Epithelial cell of esophagus (primary cell): ENCODE measurements around the gene GET4.

ENCODE experiments used
- DNase-seq: peaks from one replicate; pipeline ENCODE4 v3.0.0; 2010; ENCODE audit warnings: low read depth
- H3K4me3 ChIP-seq: 2 replicates; pipeline ENCODE4 v1.5.1; 2011; ENCODE audit warnings: mild to moderate bottlenecking, low read length, control low read depth
- TF ChIP-seq, protein P1 (sequence below): IDR thresholded peaks from 2 replicates; pipeline ENCODE4 v1.5.1; 2011; ENCODE audit warnings: low read depth, mild to moderate bottlenecking, low read length, control low read depth, inconsistent platforms; ENCODE audit not compliant: insufficient read depth; ENCODE audit errors: missing control alignments

Gene GET4

GRCh38 chr7:913736-914520, 37.6 kb downstream of the GET4 start:
- peak; percentile 31 for DNase-seq
- no peak overlapping the region for H3K4me3 ChIP-seq
- TF ChIP-seq, protein P1, sequence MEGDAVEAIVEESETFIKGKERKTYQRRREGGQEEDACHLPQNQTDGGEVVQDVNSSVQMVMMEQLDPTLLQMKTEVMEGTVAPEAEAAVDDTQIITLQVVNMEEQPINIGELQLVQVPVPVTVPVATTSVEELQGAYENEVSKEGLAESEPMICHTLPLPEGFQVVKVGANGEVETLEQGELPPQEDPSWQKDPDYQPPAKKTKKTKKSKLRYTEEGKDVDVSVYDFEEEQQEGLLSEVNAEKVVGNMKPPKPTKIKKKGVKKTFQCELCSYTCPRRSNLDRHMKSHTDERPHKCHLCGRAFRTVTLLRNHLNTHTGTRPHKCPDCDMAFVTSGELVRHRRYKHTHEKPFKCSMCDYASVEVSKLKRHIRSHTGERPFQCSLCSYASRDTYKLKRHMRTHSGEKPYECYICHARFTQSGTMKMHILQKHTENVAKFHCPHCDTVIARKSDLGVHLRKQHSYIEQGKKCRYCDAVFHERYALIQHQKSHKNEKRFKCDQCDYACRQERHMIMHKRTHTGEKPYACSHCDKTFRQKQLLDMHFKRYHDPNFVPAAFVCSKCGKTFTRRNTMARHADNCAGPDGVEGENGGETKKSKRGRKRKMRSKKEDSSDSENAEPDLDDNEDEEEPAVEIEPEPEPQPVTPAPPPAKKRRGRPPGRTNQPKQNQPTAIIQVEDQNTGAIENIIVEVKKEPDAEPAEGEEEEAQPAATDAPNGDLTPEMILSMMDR, result no peak

DNA sequence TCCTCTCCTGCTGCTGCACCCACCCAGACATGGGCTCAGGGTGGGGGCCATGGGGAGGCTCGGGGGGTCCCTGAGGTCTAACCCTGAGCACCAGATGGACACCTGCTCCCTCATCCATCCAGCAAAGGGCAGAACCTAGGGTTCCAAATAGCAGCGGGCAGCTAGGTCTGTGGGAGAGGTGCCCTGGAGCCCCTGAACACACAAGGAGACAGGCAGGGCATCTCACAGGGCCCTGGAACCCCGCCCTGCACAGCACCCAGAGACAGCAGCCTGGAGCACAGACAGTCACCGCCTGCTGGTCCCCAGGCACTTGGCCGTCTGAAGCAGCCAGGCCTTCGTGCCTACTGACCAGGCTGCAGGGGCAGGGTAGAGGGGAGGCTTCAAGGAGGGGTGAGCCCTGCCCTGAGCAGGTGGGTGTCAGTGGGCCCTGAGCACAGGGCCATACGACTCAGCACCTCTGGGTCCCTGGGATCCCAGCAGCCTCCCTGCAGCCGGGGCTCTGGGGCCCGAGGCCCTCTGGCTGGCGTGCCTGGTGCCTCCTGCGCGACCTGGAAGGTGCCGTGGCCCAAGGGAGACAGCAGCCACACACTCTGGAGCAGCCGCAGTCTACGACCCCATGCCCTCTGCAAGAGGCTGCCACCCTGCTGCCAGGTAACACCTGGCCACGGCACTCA, 38.3 kb downstream of the GET4 start:
- no peak for DNase-seq
- no peak overlapping the region for H3K4me3 ChIP-seq
- TF ChIP-seq, protein P1, result no peak

DNA sequence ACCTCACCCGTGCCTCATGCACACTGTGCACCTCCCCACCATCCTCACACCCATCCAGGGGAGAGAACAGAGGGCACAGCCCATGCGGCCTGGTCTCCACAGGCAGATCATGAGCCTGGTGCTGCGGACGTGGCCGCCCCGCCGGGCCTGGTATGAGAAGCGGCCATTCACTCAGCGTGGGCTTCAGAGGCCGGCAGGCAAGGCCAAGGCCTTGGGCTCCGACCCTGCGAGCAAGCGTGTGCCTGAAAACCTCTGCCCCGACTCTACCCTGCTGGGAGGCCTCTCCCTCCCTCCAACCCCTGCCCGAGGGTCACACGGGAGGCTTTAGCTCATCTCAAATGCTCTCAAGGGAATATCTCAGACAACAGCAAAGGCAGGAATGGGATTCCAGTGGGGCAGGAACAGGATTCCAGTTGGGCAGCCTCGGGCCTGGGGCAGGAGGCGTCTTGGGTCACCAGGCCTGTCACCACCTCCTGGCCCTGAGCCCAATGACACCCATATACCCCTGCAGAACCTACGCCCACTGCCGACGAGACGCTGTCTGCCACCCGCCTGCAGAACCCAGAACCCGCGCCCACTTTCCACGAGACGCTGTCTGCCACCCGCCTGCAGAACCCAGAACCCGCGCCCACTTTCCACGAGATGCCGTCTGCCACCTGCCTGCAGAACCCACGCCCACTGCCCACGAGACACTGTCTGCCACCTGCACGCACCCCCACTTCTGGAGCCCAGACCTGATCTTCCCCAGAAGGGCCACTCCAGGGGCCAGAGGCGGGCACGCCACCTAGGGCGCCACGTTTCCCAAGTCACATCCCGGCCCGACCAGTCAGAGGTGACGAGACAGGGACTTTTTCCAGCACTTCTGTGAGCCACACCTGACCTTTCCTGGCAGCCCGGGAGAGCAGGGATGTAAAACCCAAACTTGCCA, 39.2 kb downstream of the GET4 start:
- no peak overlapping the region for H3K4me3 ChIP-seq
- no peak for DNase-seq
- TF ChIP-seq, protein P1, result no peak

- TF ChIP-seq, protein P1, result no peak
- no peak for DNase-seq
- no peak overlapping the region for H3K4me3 ChIP-seq
Observed at GRCh38 chr7:916291-916941, 40.1 kb downstream of the GET4 start.

DNA sequence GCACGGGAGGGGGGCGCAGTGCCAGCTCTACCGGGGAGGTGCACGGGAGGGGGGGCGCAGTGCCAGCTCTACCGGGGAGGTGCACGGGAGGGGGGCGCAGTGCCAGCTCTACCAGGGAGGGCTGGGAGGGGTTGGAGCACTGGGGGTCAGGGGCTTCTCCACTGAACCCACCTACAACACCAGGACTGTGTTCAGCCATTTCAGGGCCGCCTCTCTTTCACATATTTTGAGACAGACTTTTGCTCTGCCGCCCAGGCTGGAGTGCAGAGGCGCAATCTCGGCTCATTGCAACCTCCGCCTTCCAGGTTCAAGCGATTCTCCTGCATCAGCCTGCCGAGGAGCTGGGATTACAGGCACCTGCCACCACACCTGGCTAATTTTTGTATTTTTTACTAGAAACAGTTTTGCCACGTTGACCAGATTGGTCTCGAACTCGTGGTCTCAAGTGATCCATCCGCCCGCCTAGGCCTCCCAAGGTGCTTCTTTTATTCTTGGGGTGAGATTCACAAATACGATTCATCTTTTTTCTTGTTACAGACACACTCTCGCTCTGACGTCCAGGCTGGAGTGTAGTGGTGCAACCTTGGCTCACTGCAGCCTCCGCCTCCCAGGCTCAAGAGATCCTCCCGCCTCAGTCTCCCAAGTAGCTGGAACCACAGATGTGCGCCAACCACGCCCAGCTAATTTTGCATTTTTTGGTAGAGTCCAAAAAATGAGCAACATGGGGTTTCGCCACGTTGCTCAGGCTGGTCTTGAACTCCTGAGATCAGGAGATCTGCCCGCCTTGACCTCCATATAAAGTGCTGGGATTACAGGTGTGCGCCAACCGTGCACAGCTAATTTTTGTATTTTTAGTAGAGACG, 41.1 kb downstream of the GET4 start:
- H3K4me3 ChIP-seq, result no peak overlapping the region
- no peak for DNase-seq
- TF ChIP-seq, protein P1, result no peak

GRCh38 chr7:918118-918425, 41.7 kb downstream of the GET4 start:
- DNase-seq, result no peak
- TF ChIP-seq, protein P1, result no peak
- H3K4me3 ChIP-seq, result no peak overlapping the region
